ENCODE results near the gene GH1. TPM values are rescaled to one million over a fixed set of nuclear protein-coding genes. Genes with fewer than 3 reads are reported as not detected.
"Not testable (repeated sequence)": the region's sequence is repeated elsewhere in the genome, so short reads cannot be mapped to it uniquely, and the experiment has no call there.

The GH1 gene
- total and polyA plus RNA-seq, 2 donors, result 0.33 to 3.1 TPM

DNA sequence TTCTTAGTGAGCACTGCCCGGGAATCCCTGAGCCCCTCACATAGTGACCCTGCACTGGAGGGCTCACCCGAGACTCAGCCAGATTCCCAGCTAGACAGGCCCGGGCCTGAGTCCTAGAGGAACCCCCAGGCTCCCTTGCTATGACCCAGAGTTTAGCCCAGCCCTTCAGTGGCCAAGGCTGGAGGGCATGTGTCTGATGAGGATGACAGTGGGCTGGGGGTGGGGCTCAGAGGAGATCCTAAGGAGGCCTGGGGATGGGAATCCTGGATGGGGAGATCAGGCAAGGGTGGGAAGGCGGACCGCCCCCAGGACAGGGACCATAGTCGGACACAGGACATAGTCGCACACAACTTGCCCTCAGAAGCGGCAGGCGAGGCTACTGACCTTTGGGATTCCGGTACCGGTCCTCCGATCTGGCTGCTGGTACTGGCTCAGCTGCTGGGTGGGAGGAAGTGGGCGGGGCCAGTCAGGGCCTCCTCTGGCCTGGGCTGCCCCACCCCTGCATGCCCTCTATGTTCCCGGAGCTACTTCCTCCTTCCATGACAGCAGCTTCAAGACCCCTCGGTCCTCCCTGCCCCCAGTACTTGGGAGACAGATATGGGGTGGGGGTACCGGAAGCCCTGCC is 12.4 kb upstream of the GH1 start:
- Histone ChIP-seq H3K27me3 (ENCODE audit: control insufficient read depth in 2 of 2, insufficient read depth in 1 of 2, low read length in 1 of 2) (no peaks in the 10 kb centered on the region), H3K4me1 (ENCODE audit: control insufficient read depth in 2 of 2, insufficient read depth in 2 of 2, low read length in 2 of 2) (peaks cover 13 to 25% of the 10 kb centered on the region in 2 donors), H3K27ac (ENCODE audit: low read depth in 1 of 2, low read length in 1 of 2) (peak overlapping the region in 1 of 2 donors; percentile 5), H3K4me3 (ENCODE audit: low read length in 2 of 2) (peak overlapping the region; percentile 2 to 7), H3K9me3 (ENCODE audit: control insufficient read depth in 2 of 2, insufficient read depth in 1 of 2, low read length in 1 of 2) (peaks cover 0 to 3% of the 10 kb centered on the region in 2 donors), H3K36me3 (ENCODE audit: control insufficient read depth in 2 of 2, insufficient read depth in 2 of 2, low read length in 1 of 2) (no peaks in the 10 kb centered on the region)
- WGBS, result 49% methylated on average over 16 of the region's 16 CpGs
- peak in 4 of 9 donors; percentile 27 to 64 (median 50) for DNase-seq (ENCODE audit: low read depth in 6 of 9, low spot score in 9 of 9)

GRCh38 chr17:63929860-63930766 is 11.5 kb upstream of the GH1 start:
- H3K4me3 ChIP-seq (ENCODE audit: low read length in 2 of 2), result no peak overlapping the region
- DNase-seq (ENCODE audit: low read depth in 6 of 9, low spot score in 9 of 9), result no peak
- H3K4me1 ChIP-seq (ENCODE audit: control insufficient read depth in 2 of 2, insufficient read depth in 2 of 2, low read length in 2 of 2), result peaks cover 13 to 28% of the 10 kb centered on the region in 2 donors
- peaks cover 0 to 3% of the 10 kb centered on the region in 2 donors for H3K9me3 ChIP-seq (ENCODE audit: control insufficient read depth in 2 of 2, insufficient read depth in 1 of 2, low read length in 1 of 2)
- peak overlapping the region in 1 of 2 donors; percentile 12 for H3K27ac ChIP-seq (ENCODE audit: low read depth in 1 of 2, low read length in 1 of 2)
- H3K36me3 ChIP-seq (ENCODE audit: control insufficient read depth in 2 of 2, insufficient read depth in 2 of 2, low read length in 1 of 2), result no peaks in the 10 kb centered on the region
- H3K27me3 ChIP-seq (ENCODE audit: control insufficient read depth in 2 of 2, insufficient read depth in 1 of 2, low read length in 1 of 2), result no peaks in the 10 kb centered on the region
- 97% methylated on average over 24 of the region's 24 CpGs for WGBS

DNA sequence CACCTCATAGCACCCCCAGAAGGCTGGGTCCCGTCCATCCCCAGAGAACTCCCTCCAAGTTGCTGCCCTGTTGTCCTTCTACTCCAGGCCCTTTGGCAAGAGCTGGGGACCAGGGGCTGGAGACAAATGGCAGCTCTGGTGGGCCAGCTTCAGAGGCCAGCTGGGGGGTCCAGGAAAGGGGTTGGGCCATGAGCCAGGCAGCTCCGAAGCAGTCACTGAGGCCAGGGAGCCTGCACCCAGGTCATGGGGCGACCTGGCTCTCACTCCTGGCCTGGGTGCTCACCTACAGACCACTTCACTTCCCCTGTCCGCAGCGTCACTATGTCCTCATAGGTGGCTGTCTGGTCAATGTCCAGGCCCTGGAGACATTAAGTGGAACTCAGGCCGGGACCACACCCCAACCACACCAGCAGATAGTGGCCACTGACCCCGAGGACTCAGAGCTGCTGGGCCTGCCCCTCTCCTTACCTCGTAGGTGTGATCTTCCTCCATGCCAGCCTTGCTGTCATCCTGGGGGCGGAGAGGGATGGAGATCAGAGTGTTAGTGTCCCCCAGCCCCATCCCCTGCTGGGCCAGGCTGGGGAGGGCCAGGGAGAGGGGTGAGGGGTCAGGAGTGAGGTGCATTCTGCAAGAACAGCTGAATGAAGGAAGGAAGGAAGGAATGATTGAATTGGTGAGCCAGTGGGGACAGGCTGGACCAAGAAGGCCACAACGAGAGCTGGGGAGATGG is 10.5 kb upstream of the GH1 start:
- Histone ChIP-seq H3K27ac (ENCODE audit: low read depth in 1 of 2, low read length in 1 of 2) (no peak overlapping the region), H3K9me3 (ENCODE audit: control insufficient read depth in 2 of 2, insufficient read depth in 1 of 2, low read length in 1 of 2) (peaks cover 0 to 3% of the 10 kb centered on the region in 2 donors), H3K4me1 (ENCODE audit: control insufficient read depth in 2 of 2, insufficient read depth in 2 of 2, low read length in 2 of 2) (peaks cover 13 to 28% of the 10 kb centered on the region in 2 donors), H3K36me3 (ENCODE audit: control insufficient read depth in 2 of 2, insufficient read depth in 2 of 2, low read length in 1 of 2) (no peaks in the 10 kb centered on the region), H3K4me3 (ENCODE audit: low read length in 2 of 2) (no peak overlapping the region), H3K27me3 (ENCODE audit: control insufficient read depth in 2 of 2, insufficient read depth in 1 of 2, low read length in 1 of 2) (no peaks in the 10 kb centered on the region)
- WGBS, result 97% methylated on average over 10 of the region's 10 CpGs
- DNase-seq (ENCODE audit: low read depth in 6 of 9, low spot score in 9 of 9), result no peak

- no peak for DNase-seq (ENCODE audit: low read depth in 6 of 9, low spot score in 9 of 9)
- Histone ChIP-seq H3K36me3 (ENCODE audit: control insufficient read depth in 2 of 2, insufficient read depth in 2 of 2, low read length in 1 of 2) (no peaks in the 10 kb centered on the region), H3K4me3 (ENCODE audit: low read length in 2 of 2) (no peak overlapping the region), H3K27me3 (ENCODE audit: control insufficient read depth in 2 of 2, insufficient read depth in 1 of 2, low read length in 1 of 2) (no peaks in the 10 kb centered on the region), H3K4me1 (ENCODE audit: control insufficient read depth in 2 of 2, insufficient read depth in 2 of 2, low read length in 2 of 2) (peaks cover 13 to 28% of the 10 kb centered on the region in 2 donors), H3K9me3 (ENCODE audit: control insufficient read depth in 2 of 2, insufficient read depth in 1 of 2, low read length in 1 of 2) (peaks cover 0 to 3% of the 10 kb centered on the region in 2 donors), H3K27ac (ENCODE audit: low read depth in 1 of 2, low read length in 1 of 2) (no peak overlapping the region)
- WGBS, result 87% methylated on average over 10 of the region's 10 CpGs
Measured at GRCh38 chr17:63928172-63928666, 9.6 kb upstream of the GH1 start.

GRCh38 chr17:63927464-63928171 is 9.0 kb upstream of the GH1 start:
- peaks cover 13 to 22% of the 10 kb centered on the region in 2 donors for H3K4me1 ChIP-seq (ENCODE audit: control insufficient read depth in 2 of 2, insufficient read depth in 2 of 2, low read length in 2 of 2)

GRCh38 chr17:63926164-63926563 is 7.5 kb upstream of the GH1 start:
- Histone ChIP-seq H3K4me1 (ENCODE audit: control insufficient read depth in 2 of 2, insufficient read depth in 2 of 2, low read length in 2 of 2) (peaks cover under 1 to 8% of the 10 kb centered on the region in 2 donors), H3K27ac (ENCODE audit: low read depth in 1 of 2, low read length in 1 of 2) (no peak overlapping the region), H3K4me3 (ENCODE audit: low read length in 2 of 2) (no peak overlapping the region), H3K9me3 (ENCODE audit: control insufficient read depth in 2 of 2, insufficient read depth in 1 of 2, low read length in 1 of 2) (peaks cover 0 to 3% of the 10 kb centered on the region in 2 donors), H3K36me3 (ENCODE audit: control insufficient read depth in 2 of 2, insufficient read depth in 2 of 2, low read length in 1 of 2) (no peaks in the 10 kb centered on the region), H3K27me3 (ENCODE audit: control insufficient read depth in 2 of 2, insufficient read depth in 1 of 2, low read length in 1 of 2) (no peaks in the 10 kb centered on the region)
- no peak for DNase-seq (ENCODE audit: low read depth in 6 of 9, low spot score in 9 of 9)
- 96% methylated on average over 2 of the region's 2 CpGs for WGBS

More at GRCh38 chr17:63927464-63928171, 9.0 kb upstream of the GH1 start:
- no peaks in the 10 kb centered on the region for H3K27me3 ChIP-seq (ENCODE audit: control insufficient read depth in 2 of 2, insufficient read depth in 1 of 2, low read length in 1 of 2)
- no peak for DNase-seq (ENCODE audit: low read depth in 6 of 9, low spot score in 9 of 9)
- no peaks in the 10 kb centered on the region for H3K36me3 ChIP-seq (ENCODE audit: control insufficient read depth in 2 of 2, insufficient read depth in 2 of 2, low read length in 1 of 2)
- no peak overlapping the region for H3K27ac ChIP-seq (ENCODE audit: low read depth in 1 of 2, low read length in 1 of 2)
- no peak overlapping the region for H3K4me3 ChIP-seq (ENCODE audit: low read length in 2 of 2)
- 85% methylated on average over 8 of the region's 8 CpGs for WGBS
- H3K9me3 ChIP-seq (ENCODE audit: control insufficient read depth in 2 of 2, insufficient read depth in 1 of 2, low read length in 1 of 2), result peaks cover 0 to 3% of the 10 kb centered on the region in 2 donors

DNA sequence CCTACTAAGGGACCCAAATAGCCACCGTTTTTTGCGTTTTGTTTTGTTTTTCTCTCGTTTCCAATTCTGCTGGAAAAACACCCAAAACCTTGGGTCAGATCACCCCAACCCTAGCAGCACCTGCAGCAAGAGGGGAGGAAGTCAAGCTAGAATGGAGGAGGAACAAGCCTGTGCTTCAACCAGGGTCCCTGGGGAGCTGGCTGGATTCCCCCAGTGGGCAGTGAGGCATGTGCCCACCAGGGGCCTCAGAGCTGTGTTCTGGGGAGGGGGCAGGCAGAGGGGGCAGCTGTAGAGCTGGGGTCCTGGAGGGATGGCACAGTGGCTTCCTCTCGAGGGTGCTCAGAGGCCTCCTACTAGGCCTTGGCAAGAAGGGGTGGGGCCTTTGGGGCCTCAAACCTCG is 7.0 kb upstream of the GH1 start:
- peaks cover 0 to 7% of the 10 kb centered on the region in 2 donors for H3K4me1 ChIP-seq (ENCODE audit: control insufficient read depth in 2 of 2, insufficient read depth in 2 of 2, low read length in 2 of 2)
- 70% methylated on average over 5 of the region's 5 CpGs for WGBS
- H3K27ac ChIP-seq (ENCODE audit: low read depth in 1 of 2, low read length in 1 of 2), result no peak overlapping the region
- DNase-seq (ENCODE audit: low read depth in 6 of 9, low spot score in 9 of 9), result no peak
- H3K9me3 ChIP-seq (ENCODE audit: control insufficient read depth in 2 of 2, insufficient read depth in 1 of 2, low read length in 1 of 2), result peaks cover 0 to 3% of the 10 kb centered on the region in 2 donors
- no peak overlapping the region for H3K4me3 ChIP-seq (ENCODE audit: low read length in 2 of 2)
- no peaks in the 10 kb centered on the region for H3K36me3 ChIP-seq (ENCODE audit: control insufficient read depth in 2 of 2, insufficient read depth in 2 of 2, low read length in 1 of 2)
- H3K27me3 ChIP-seq (ENCODE audit: control insufficient read depth in 2 of 2, insufficient read depth in 1 of 2, low read length in 1 of 2), result no peaks in the 10 kb centered on the region

GRCh38 chr17:63922402-63922801 is 3.8 kb upstream of the GH1 start:
- not testable (repeated sequence) for H3K27me3 ChIP-seq (ENCODE audit: control insufficient read depth in 2 of 2, insufficient read depth in 1 of 2, low read length in 1 of 2); H3K36me3 ChIP-seq (ENCODE audit: control insufficient read depth in 2 of 2, insufficient read depth in 2 of 2, low read length in 1 of 2); H3K9me3 ChIP-seq (ENCODE audit: control insufficient read depth in 2 of 2, insufficient read depth in 1 of 2, low read length in 1 of 2); H3K27ac ChIP-seq (ENCODE audit: low read depth in 1 of 2, low read length in 1 of 2); H3K4me1 ChIP-seq (ENCODE audit: control insufficient read depth in 2 of 2, insufficient read depth in 2 of 2, low read length in 2 of 2); DNase-seq (ENCODE audit: low read depth in 6 of 9, low spot score in 9 of 9); H3K4me3 ChIP-seq (ENCODE audit: low read length in 2 of 2)
- 86% methylated on average over 9 of the region's 9 CpGs for WGBS

Data from thymus (tissue), 11 donors.